ENCODE measurements around the gene CDC20. TPM values are rescaled to one million over a fixed set of nuclear protein-coding genes. Genes with fewer than 3 reads are reported as not detected.

The CDC20 gene
- total and polyA plus RNA-seq, 2 of the 4 experiments (the other 2 are of a cell fraction), result 103 to 107 TPM

- POLR2A ChIA-PET (ENCODE audit: unreplicated experiment), result no interaction called here
- Histone ChIP-seq H2BK5ac (ENCODE audit: low read depth, low read length, poor library complexity, severe bottlenecking) (no peak overlapping the region), H3K4ac (ENCODE audit: low read depth, low read length) (no peak overlapping the region), H2AK5ac (ENCODE audit: low read depth, low read length) (no peak overlapping the region), H2BK20ac (ENCODE audit: low read depth, low read length) (no peak overlapping the region), H3K36me3 (ENCODE audit: control insufficient read depth, insufficient read depth, low read length) (no peaks in the 10 kb centered on the region), H3K4me3 (ENCODE audit: insufficient read depth, low read depth, low read length) (no peak overlapping the region), H3K4me1 (ENCODE audit: control insufficient read depth, insufficient read depth, low read length) (peaks cover 6% of the 10 kb centered on the region), H3K14ac (replicated peaks; ENCODE audit: low read depth, low read length) (no peak overlapping the region), H3K27me3 (ENCODE audit: control insufficient read depth, insufficient read depth, low read length) (0 out of 2 replicates have a peak, but pooled peaks cover 1% of the 10 kb centered on the region), H2AK9ac (replicated peaks; ENCODE audit: low read depth, low read length, poor library complexity) (no peak overlapping the region), H3K23ac (ENCODE audit: low read depth, low read length) (no peak overlapping the region), H2BK15ac (ENCODE audit: low read depth, low read length) (no peak overlapping the region), H3K4me2 (ENCODE audit: low read depth, low read length) (no peak overlapping the region), H4K91ac (ENCODE audit: insufficient read depth, low read depth, low read length) (no peak overlapping the region), H4K8ac (ENCODE audit: low read depth in 2 of 2, low read length in 2 of 2) (no peak overlapping the region), H3K56ac (ENCODE audit: extremely low read depth, insufficient read depth, low read length) (no peak overlapping the region), H4K5ac (ENCODE audit: low read depth, low read length) (no peak overlapping the region), H3K9ac (ENCODE audit: low read depth, low read length) (no peak overlapping the region), H2BK120ac (ENCODE audit: low read depth, low read length) (no peak overlapping the region), H2AFZ (replicated peaks; ENCODE audit: low read length, poor library complexity) (no peak overlapping the region), H4K20me1 (ENCODE audit: insufficient read depth, low read length) (no peaks in the 10 kb centered on the region), H3K27ac (ENCODE audit: insufficient read depth, low read length) (no peak overlapping the region), H3K79me1 (ENCODE audit: low read depth in 1 of 2, low read length in 2 of 2) (no peaks in the 10 kb centered on the region), H3K9me1 (ENCODE audit: insufficient read depth, low read length) (peaks cover 5% of the 10 kb centered on the region; the same call in 1 of the 2 replicates), H3K9me3 (ENCODE audit: control insufficient read depth, insufficient read depth, low read length) (peaks cover 2% of the 10 kb centered on the region), H3K18ac (ENCODE audit: low read depth, low read length) (no peak overlapping the region)
- BruUV-seq (replicated peaks), result no TSS peak
- 92% methylated on average over 2 of the region's 5 CpGs; no CpG with 5 or more reads in 1 of the 2 experiments for WGBS, 2 experiments (ENCODE audit: extremely low coverage in 2 of 2, insufficient read length in 1 of 2)
- CTCF ChIA-PET, result no interaction called here
- intact Hi-C loops (cut with micrococcal nuclease), result no loop called here
- DNase-seq, result no peak
- in situ Hi-C loops (cut with MboI; ENCODE audit: low sequenced_read_pairs), result no loop called here
- no peak for ATAC-seq (ENCODE audit: low read depth)
- TF ChIP-seq BHLHE40 (IDR thresholded peaks at IDR 0.05; ENCODE audit: low read depth, low read length) (no peak), FOS (IDR thresholded peaks at IDR 0.05; ENCODE audit: low read depth, low read length) (no peak), SMC3 (IDR thresholded peaks at IDR 0.05; ENCODE audit: low read depth, low read length) (no peak), CEBPB (IDR thresholded peaks at IDR 0.05; ENCODE audit: low read depth, low read length) (no peak), RAD21 (IDR thresholded peaks at IDR 0.05; ENCODE audit: low read length) (no peak), RFX5 (IDR thresholded peaks at IDR 0.05; ENCODE audit: low read depth, low read length) (no peak), MAFK (IDR thresholded peaks at IDR 0.05; ENCODE audit: low read depth, low read length) (no peak), CTCF (conservative IDR thresholded peaks at IDR 0.05; ENCODE audit: low read depth, low read length) (no peak), NFE2L2 (IDR thresholded peaks at IDR 0.05; ENCODE audit: low read depth, low read length) (no peak), RCOR1 (IDR thresholded peaks at IDR 0.05; ENCODE audit: insufficient replicate concordance, low read length) (no peak), POLR2A (IDR thresholded peaks at IDR 0.05; ENCODE audit: low read depth, low read length) (no peak), MXI1 (IDR thresholded peaks at IDR 0.05; ENCODE audit: borderline replicate concordance, low read depth, low read length) (no peak), CHD1 (IDR thresholded peaks at IDR 0.05; ENCODE audit: low read depth, low read length) (no peak)
- dilution Hi-C loops (cut with HindIII; ENCODE audit: low sequenced_read_pairs, unreplicated experiment), result no loop called here
Observed at GRCh38 chr1:43331688-43332087, 27.1 kb upstream of the CDC20 start.

Data from IMR-90 (cell line).